Measurements from ENCODE around the gene RNF26.

Gene RNF26

DNA sequence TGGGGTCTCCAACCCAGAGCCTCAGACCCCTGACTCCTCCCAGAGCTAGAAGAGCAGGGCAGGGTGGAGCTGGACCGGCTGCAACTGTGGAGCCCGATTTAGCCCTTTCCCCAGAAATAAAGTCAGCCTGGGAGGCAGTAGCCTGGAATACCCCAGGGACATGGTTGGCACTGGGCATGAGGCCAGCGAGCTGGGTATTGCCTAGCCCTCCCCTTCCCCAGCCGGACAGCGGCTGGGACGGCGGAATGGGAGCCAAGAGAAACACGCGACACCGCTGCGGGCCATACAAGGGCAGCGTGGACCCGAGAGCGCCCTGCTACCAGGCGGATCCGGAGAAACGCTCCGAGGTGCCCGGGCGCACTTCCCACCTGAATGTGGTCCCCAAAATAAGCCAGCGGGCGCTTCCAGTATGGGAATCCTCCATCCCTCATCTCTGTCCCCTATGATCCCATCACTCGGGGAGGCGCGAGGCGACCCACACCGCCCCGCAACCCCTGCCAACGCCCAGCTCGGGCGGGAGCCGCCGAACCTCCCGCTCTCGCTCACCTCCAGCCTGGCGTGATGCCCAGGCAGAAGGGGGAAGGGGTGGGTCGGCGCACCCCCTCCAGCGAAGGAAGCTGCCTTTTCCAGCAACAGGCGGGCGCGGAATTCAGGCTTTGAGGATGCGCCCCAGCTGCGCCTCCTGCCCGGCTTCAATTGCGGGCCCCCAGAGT, 18.2 kb upstream of the RNF26 start:
- no peak for DNase-seq

DNA sequence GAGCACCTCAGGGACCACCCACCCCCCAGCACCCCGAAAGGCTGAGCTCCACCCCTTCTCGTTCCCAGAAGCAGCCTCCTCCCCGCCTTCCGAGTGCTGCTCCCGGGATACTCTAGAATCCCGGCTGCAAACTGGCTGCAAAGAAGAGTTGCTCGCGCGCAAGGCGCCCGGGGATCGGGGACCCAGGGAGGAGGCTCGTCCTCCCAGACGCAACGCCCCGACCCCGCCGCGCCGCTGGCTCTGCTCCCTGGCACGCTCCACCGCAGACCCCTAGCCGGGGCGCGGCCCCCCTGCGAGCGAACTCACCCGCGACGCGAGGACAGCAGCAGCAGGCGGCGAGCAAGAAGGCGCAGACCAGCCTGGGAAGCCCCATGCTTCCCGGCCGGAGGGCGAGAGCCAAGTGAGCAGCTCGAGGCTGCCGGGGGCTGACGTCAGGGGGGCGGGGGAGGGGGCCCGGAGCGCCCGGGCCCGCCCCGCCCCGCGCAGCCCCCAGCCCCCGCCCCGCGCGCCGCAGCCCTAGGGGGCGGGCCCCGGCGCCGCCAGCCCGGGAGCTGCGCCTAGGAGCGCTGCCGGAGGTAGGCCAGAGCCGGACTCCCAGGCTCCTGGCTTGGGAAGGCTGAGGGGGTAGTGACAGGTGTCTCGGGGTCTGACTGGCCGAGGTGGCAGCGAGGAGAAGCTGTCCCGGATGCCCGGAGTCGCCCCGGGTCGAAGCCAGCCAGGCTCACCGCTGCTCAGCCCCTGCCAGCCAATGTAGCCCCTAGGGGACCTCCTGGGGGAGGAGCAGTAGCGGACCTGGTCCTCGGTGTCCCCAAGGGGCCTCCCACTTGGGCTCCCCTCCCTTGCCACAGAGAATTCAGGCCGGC, 17.4 kb upstream of the RNF26 start, which contains the start of gene MCAM:
Gene MCAM, minus strand, starts transcription at position 402 of the 863 bp plus-strand sequence. Its CDS starts 29 bp downstream, at position 373.
- DNase-seq: no peak

DNA sequence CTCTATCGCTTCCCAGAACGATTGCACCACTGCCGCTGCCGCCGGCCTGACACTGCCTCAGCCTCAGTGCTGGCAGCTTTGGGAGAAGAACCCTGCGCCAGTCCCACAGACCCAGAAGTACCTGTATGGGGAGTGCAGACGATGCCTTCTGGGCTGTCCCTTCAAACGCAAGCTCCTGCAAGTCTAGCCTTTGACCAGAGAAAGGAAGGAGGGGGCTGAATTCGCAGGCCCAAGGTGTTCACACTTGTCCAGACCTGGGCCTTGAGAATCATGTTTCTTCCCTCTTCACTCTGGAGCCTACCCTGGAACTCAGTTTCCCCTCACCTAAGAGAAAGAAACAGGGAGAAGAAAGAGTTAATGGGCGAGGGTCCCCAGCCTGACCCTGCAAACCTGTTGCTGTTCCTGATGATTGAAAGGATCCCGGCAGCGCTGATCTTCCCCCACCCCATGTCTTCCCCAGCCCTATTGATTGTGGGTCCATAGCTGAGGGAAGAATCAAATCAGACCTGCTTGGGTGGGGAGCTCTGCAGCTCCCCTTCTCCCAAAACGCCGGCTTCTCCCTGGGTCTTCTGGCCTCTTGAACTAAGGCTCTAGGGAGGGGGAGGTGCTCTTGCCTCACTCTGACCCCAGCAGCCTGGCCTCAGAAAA, 16.6 kb upstream of the RNF26 start:
- DNase-seq: no peak

DNA sequence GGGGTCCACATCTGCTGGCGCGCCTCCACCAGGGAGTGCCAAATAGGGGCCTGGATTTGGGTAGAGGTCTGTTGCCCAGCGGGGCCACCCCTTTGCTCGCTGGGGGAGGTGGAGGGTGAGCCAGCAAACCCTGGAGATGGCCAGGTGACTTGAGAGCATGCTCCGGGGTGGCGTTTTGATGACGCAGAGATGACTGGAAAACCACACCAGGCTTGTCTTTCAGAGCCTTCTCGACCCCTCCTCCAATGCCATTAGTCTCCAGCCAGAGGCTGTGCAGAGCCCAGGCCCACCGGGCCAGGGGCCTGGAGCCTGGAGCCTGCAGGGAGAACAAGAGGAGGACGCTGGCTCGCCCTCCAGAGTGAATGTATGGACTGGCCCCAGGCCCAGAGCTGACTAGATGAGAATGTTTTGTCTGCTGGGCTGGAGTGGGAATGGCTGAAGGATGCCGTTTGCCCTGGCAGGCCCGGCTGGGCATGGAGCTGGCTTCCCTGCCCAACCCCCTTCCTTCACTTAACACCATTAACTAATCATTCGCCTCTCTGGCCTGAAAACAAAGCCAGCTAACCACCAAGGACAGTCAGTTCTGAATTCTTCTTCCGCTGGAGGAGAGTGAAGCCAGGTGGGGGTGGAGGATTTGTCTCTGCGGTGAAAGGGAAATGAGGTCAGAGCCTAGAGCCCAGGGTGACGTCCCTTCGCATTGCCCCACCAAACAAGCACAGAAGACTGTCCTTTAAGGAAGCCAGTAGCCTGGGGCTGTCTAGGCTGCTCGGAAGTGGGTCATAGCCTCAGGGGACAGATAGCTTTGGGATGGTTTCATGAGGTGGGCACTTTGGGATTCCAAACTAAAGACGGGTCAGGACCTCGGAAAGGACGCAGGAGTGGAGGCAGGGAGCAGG, 15.8 kb upstream of the RNF26 start:
- DNase-seq: no peak

DNA sequence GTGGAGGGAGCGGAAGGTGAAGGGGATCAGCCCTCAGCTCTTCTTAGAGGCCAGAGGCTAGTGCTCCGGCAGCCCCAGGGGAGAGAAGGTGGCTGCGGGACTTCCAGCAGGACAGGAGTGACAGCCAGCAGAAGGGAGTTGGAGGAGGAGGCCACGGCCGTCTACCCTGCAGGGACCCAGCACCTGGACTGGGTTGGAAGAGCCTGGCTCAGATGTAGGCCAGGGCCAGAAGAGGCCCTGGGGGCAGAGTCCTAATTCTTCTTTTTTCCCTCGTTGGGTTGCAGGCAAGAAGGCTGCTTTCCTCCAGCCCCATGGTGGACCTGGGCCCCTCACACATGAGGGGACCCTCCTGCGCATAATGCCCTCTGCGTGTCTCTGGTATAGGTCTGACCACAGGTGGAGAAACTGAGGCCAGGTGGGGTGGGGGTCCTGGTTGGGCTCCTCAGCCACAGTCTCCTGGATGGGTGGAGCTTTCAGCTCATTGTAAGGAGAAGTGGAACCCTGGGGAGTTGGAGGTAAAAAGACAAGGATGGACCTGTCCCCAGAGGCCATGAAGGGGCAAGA, 15.1 kb upstream of the RNF26 start:
- DNase-seq: no peak

DNA sequence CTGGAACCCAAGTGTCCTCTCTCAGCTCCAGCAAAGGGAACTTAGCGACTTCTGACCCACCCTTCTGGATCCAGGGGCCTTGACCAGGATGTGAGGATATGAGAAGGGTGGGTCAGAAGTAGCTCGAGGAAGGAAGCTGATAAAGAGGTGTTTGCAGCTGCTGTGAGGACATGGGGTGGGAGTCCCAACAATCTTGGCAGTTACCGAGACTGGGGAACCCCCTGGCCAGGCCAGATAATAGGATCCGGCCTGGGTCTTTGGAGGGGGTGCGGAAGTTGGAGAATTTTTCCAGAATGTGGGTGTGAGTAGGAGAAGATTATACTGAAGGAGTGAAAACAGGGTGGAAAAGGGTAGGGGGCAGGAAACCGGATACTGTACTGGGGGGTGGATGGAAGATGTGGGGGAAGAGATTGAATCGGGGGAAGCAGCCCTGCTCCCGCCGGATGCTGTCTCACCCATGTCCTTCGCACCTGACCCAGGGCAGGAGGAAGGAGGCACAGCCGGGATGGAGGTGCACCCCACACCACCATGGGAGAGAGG, 14.6 kb upstream of the RNF26 start:
- DNase-seq: no peak

DNA sequence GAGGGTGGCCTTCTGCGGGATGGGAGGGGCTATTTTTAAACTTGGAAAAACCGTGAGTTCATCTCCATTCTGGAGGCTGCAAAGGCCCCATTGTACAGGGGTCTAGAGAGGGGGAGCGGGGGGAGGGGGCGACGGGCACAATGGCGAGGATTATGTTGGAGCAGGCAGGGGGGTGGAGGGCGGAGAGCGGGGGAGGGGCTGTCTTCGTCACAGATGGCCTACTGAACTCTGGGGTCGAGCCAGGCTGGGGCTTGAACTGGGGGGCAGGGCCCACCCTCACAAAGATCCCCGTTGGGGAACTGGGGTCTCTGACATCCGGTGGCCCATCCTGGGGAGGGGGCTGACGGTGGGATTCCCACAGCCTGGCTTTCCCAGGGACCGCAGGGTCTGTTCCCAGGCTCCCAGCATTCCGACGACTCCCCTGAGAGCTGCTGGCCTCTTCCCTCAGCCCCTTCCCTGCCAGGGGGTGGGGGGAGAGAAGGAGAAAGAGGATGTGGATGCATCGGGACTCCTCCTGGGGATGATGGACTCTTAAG, 14.0 kb upstream of the RNF26 start:
- DNase-seq: no peak

DNA sequence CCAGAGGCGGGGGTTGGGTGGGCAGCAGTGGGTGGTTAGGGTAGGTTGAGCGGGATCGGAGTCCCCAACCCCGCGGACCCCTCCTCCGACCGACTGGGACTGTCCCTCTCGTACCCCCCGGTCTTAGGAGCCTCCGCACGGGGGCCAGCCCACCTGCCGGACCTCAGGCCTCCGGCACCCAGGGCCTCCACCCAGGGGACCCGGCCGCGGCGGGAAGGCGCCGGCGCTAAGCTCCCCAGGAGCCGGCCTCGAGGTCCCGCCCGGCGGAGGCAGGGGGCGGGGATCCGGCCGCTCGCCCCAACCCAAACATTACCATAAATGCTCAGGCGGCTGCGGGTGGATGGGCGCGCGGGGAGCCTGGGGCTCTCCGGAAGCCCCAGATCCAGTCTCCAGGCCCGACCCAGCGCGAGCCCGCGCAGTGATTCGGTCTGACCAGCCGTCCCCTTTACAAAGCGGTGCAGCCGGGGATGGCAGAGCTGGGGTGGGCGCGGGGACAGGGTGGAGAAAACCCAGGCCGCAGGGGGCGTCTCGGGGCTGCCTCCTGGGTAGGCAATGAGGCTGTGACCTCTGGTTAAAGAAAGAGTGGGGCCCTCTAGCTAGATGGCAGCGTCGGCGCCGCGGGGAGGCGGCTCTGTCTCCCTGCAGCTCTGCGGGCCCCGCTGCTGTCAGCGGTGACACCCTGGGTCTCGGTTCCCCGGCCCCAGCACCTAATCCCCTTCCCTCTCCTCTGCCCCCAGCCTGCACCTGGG, 13.4 kb upstream of the RNF26 start:
- DNase-seq: peak in 1 of 2 donors; percentile 56

DNA sequence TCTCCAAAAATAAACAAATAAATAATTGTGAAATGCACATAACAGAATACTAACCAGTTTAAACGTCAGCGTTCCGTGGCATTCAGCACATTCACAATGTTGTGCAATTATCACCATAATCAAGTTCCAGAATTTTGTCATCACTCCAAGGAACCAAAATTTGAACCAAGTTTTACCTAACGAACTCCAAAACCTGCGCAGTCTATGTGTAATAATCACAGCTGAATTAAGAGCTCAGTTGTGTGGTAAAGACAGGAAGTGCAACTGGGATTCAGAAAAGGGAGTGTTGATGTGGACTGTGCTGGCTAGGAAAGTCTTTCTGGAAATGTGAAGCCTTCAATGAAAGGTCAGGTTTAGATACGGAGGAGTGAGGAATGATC, 12.0 kb upstream of the RNF26 start:
- no peak for DNase-seq

DNA sequence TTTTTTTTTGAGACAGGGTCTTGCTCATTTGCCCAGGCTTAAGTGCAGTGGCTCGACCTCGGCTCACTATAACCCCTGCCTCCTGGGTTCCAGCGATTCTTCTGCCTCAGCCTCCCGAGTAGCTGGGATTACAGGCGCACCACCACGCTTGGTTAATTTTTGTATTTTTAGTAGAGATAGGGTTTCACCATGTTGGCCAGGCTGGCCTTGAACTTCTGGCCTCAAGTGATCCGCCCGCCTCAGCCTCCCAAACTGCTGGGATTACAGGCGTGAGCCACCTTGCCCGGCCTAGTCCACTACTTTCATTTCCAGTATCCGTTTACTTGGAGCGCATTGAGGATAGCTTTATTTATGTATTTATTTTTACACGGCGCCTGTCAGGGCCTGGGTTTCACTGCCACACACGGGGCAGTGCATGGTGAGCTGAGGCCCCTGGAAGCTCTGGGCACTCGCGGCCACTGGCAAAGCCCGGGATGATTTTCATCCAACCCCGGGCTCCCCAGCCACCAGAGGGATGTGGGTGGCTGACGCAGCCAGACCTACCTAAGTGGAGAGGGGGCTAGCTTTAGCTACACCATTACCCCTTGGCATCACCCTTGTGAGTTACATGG, 11.3 kb upstream of the RNF26 start:
- DNase-seq: no peak

DNA sequence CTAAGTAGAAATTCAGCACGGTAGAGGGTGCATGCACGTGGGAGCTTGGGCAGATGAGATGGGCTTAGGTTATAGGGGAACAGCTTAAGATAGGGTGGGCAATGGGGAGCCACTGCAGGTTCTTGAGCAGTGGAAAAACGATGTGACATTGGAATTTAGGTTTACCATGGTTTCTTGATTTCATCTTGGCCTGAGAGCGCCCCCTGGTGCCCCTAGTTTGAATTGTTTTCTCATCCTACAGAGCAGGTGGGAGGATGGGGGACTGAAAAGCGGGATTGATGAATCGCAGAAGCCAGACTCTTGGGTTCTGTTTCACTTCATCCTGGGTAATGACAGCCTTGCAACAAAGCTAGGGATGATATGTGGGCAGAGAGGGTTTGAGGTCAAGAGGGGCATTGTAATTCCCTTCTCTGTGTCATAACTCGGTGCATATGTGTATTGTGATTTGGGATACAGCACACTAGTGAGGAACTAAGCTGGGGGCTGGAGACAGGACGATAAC, 10.7 kb upstream of the RNF26 start:
- DNase-seq: peak; percentile 83 to 87

DNA sequence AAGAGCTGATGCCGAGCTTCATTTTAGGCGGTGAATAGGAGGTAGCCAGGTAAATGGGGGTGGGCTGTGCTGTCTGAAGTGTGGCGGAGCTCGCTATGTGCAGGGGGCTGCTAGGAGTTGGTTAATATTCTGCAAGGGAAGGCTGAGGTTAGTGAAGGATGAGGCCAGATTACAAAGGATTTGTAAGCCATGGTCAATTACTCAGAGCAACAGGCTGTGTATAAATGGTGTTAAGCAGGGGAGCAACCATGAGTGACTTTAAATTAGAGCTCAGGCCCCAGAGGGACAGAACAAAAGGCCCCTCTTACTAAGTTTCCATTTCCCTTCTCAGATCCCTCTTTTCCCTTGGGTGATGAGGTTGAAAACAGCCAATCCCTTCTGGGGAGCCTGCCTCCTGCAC, 10.1 kb upstream of the RNF26 start:
- no peak for DNase-seq

DNA sequence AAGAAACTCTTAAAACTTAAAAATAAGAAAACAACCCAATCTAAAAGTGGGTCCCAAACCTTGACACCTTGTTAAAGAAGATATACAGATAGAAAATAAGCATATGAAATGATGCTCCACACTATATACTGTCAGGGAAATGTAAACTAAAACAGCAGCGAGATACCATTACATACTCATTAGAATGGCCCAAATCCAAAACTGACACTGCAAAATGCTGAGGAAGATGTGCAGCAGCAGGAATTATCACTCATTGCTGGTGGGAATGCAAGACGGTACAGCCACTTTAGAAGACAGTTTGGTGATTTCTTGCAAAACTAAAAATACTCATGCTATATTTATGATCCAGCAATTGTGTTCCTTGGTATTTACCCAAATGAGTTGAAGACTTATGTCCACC, 5.0 kb upstream of the RNF26 start:
- DNase-seq: no peak

DNA sequence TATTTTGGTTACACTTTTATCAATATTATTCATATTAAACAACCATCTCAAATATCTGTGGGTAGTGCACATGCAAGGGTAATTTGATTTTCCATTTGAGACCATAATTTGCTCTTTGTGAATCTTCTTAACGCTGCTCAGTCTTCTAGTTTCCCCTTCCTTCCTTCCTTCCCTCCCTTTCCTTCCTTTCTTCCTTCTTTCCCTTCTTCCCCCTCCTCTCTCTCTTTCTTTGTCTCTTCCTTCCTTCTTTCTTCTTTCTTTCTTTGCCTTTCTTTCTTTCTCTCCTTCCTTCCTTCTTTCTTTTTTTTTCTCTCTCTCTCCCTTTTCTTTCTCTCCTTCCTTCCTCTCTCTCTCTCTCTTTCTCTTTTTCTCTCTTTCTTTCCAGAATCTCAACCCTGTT, 4.1 kb upstream of the RNF26 start:
- DNase-seq: no peak

DNA sequence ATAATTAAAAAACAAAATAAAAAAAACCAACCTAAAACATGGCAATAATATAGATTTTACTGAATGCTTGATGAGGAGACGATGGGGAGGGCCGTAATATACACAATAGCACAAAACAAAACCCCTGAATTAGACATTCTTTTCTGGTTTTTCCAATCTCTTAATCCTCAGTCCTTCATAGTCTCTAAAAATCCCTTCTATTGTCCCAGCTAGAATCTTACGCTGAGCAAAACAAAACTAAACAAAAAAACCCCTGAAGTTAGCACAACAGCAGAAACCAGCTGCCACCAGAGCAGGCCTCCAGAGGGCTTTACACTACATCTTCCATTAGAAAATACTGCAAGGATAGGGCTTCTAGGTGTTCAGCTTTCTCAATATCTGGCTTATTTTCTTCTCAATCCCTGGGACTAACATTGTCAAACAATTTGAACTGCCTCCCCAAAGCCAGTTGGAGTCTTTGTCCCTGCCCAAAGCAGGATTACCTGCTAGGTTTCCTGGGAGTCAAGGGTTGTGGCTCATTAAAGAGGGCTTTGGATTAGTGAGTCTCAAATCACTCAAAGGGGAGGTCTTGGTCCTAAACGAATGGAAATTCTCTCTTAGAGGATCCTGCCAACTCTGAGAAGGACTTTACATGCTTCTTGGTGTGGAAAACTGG, 2.1 kb upstream of the RNF26 start:
- no peak for DNase-seq

DNA sequence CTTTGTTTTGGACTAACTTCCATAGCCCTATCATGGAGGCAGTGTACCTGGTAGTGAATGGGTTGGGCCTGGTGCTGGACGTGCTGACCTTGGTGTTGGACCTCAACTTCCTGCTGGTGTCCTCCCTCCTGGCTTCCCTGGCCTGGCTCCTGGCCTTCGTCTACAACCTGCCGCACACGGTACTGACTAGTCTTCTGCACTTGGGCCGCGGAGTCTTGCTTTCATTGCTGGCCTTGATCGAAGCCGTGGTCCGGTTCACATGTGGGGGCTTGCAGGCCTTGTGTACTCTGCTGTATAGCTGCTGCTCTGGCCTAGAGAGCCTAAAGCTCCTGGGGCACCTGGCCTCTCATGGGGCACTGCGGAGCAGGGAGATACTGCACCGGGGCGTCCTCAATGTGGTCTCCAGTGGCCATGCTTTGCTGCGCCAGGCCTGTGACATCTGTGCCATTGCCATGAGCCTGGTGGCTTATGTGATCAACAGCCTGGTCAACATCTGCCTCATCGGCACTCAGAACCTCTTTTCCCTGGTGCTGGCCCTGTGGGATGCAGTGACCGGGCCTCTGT, 846 bp downstream of the RNF26 start:
- no peak for DNase-seq

DNA sequence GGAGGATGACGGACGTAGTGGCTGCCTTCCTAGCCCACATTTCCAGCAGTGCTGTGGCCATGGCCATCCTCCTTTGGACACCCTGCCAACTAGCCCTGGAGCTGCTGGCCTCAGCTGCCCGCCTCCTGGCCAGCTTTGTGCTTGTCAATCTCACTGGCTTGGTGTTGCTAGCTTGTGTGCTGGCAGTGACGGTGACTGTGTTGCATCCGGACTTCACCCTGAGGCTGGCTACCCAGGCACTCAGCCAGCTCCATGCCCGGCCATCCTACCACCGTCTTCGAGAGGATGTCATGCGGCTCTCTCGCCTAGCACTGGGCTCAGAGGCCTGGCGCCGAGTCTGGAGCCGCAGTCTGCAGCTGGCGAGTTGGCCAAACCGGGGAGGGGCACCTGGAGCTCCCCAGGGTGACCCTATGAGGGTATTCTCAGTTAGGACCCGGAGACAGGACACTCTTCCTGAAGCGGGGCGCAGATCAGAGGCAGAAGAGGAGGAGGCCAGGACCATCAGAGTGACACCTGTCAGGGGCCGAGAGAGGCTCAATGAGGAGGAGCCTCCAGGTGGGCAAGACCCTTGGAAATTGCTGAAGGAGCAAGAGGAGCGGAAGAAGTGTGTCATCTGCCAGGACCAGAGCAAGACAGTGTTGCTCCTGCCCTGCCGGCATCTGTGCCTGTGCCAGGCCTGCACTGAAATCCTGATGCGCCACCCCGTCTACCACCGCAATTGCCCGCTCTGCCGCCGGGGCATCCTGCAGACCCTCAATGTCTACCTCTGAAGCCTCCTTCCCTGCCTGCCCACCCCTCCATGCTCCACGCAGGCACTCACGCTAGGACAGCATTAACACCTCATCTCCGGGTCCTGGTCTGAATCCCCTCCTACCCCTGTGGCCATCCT, 1.6 kb downstream of the RNF26 start:
- DNase-seq: no peak

DNA sequence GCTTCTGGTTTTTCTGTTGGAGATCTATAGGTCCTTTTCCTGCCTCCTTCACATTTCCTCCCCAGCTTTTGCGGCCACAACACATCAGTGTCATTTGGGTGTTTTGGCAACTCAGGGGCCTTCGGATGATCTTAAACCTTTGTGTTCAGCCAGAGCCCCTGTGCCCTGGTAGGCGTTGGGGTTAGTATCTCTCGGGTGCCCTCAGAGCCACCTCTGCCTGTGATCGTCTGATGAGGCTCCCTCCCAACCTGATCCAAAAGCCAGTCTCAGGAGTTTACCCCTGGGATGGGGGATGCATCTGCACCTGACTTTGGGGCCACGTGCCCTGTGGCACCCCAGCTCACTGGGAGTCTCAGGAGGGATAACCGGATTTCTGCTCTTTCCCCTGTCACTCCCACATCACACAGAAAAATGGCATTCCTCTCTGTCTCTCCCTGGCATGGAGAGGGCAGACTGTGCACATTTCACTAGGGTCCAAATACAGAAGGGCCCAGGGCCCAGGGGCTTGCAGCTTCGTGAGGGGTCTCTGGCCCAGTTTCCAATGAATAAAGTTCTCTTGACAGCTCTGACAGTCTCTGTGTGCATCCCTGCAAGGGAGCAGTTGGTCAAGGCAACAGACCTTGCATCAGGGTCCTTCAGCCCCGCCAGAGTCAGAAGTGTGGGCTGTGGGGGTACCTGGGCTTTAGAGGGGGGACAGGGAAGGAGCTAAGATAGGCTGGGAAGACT, 2.6 kb downstream of the RNF26 start:
- DNase-seq: no peak

All from stimulated activated CD4-positive, alpha-beta T cell treated with anti-CD3 and anti-CD28 coated beads, Interleukin-2, amount 100 ng/mL, for 48 hours (primary cell).